Dedifferentiated amniotic fluid mesenchymal stem cell (primary cell): ENCODE data around the gene CSTF2T.
A peak's percentile ranks its signal among the peaks of the same experiment; 100 is the strongest.

Experiments used
- DNase-seq: peaks from one replicate; pipeline ENCODE4 v3.0.0-alpha.2; 2016; ENCODE audit errors: extremely low spot score

Gene CSTF2T, protein sequence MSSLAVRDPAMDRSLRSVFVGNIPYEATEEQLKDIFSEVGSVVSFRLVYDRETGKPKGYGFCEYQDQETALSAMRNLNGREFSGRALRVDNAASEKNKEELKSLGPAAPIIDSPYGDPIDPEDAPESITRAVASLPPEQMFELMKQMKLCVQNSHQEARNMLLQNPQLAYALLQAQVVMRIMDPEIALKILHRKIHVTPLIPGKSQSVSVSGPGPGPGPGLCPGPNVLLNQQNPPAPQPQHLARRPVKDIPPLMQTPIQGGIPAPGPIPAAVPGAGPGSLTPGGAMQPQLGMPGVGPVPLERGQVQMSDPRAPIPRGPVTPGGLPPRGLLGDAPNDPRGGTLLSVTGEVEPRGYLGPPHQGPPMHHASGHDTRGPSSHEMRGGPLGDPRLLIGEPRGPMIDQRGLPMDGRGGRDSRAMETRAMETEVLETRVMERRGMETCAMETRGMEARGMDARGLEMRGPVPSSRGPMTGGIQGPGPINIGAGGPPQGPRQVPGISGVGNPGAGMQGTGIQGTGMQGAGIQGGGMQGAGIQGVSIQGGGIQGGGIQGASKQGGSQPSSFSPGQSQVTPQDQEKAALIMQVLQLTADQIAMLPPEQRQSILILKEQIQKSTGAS

DNA sequence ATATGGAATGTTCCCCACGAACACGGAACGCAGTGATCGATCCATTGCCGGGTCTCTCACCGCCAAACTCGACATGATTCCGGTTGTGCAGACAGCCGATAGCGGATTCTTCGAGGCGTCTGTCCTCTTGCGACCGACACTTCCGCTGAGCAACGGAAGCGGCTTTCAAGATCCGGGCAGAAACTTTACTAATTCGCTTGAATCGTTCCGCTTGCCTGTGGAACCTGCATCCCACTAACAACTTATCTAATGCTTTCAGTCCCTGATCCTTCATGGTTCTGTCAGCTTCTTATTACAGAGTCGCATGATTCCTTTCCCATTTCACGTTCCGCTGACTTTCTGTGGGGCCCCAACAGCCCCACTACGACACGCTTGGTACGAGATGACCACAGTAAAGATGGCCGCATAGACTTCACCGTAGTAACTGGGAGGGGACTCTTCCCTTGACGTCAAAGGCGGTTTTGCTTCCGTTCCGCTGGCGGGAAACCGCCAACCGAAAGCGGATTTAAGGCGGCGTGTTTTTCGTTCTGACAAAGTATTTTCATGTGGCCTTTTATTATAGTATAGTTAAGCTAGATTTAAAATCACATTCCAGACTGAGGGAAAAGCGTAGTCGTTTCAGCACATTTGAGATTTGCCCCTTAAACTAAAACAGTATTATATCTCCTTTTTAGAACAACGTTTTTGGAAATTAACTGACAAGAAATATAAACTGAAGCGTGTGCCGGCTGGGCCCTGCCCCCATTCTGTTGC lies at the start of gene CSTF2T:
CSTF2T (minus strand) TSS at position 121 of the 753 bp plus-strand sequence; CDS start at position 75, 46 bp downstream.
- peak; percentile 95 for DNase-seq

DNA sequence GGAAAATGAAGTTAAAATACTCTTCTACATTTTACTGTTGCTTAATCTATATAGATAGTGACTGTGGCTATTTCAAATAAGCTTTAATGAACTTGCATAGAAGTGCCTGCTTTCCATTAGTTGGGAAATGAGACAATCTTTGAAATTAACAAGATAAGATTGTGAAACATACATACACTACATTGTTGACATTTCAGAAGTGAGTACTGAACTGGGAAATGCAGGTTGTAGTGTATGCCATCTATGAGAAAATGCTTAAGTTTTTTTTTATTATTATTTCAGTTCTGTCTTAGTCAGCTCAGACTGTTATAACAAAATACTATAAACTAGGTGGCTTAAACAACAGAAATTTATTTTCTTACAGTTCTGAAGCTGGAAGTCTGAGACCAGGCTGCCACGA lies 49.6 kb upstream of the CSTF2T start:
- DNase-seq = no peak

DNA sequence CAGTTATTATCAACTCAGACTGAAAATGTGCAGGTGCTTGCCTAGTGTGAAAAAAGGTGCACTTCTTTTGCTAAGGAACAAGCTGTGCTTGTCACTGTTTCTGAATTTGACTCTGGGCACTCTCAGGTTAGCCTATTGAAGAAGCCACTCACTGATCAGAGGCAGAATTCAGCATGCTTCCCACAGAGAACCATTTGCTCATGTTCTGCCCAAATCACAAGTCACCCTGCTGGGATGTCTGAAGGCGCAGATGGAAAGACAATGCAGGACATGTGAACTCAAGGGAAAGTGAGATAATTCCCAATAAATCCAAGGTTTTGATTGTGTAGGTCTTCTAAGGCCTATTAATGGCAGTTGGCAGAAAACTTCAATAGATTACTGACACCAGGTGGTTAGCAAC lies 47.8 kb upstream of the CSTF2T start:
- no peak for DNase-seq

GRCh38 chr10:51745397-51745796 lies 46.0 kb upstream of the CSTF2T start:
- DNase-seq = no peak

GRCh38 chr10:51744235-51745000 lies 45.0 kb upstream of the CSTF2T start:
- no peak for DNase-seq

GRCh38 chr10:51743146-51743545 lies 43.8 kb upstream of the CSTF2T start:
- DNase-seq = no peak

DNA sequence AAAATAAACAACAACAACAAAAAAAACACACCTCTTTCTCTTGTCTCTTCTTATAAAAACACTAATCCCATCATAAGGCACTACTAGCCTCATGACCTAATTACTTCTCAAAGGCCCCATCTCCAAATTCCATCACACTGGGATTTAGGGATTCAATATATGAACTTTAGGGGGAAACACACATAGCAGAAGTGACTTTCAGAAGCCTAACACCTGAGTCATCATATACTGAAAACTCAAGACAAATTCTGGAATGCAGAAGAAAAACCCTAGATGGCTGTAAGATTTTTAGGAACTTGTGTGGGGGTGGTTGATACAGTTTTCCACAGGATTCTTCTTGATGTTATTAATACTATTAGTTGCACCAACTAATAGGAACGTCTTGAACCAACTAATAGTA lies 33.7 kb upstream of the CSTF2T start:
- peak; percentile 44 for DNase-seq

- no peak for DNase-seq
Observed at GRCh38 chr10:51729822-51730555, 30.6 kb upstream of the CSTF2T start.

- DNase-seq = no peak
Observed at GRCh38 chr10:51724038-51724437, 24.6 kb upstream of the CSTF2T start.

DNA sequence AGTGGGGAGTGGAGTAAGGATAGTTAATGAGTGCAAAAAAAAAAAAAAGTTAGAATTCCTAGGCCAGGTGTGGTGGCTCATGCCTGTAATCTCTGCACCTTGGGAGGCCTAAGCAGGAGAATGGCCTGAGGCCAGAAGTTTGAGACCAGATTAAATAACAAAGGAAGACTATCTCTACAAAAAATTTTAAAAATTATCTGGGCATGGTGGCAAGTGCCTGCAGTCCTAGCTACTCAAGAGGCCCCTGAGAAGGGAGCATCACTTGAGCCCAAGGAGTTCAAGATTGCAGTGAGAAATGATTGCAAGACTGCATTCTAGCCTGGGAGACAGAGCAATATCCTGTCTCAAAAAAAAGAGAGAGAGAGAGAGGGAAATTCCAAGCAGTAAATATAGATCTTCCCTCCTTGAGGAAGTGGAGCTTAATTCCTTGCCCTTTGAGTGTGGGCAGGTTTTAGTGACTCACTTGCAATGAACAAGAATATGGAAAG lies 19.5 kb upstream of the CSTF2T start:
- peak; percentile 20 for DNase-seq

DNA sequence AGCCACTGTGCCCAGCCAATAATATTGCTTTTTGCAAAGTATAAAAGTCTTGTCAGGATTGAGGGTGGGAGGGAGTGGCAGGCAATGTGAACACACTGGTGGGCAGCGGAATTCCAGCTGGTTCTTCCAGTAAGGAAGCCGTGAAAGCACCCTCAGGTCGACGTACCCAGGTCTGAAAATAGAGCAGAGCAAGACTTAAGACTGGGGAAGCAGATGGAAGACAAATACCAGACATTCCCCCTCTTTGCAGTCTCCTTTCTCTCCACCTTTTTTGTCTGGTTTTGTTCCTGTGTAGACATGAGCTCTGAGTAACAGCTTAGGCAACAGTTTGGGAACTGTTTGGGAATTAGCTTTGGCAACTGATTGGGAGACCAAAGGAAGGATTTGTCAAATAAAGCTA lies 17.6 kb upstream of the CSTF2T start:
- DNase-seq = no peak

DNA sequence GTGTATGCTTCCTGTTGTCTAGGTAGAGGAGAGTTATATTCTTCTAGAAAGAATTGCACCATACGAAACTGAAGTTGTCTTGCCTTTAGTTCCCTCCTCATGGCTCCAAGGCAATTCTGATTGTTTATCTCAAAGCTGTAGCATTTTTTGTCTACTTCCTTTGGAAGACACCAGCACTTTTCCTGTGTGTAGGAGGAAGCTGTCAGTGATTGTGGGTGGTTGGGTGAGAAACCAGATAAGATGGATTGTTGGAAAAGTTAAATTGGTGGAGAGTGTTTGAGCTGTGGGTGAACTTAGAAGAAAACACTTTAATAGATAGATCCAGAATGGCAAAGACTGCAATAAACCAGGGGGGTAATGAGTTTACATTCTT lies 12.1 kb upstream of the CSTF2T start:
- DNase-seq = no peak

DNA sequence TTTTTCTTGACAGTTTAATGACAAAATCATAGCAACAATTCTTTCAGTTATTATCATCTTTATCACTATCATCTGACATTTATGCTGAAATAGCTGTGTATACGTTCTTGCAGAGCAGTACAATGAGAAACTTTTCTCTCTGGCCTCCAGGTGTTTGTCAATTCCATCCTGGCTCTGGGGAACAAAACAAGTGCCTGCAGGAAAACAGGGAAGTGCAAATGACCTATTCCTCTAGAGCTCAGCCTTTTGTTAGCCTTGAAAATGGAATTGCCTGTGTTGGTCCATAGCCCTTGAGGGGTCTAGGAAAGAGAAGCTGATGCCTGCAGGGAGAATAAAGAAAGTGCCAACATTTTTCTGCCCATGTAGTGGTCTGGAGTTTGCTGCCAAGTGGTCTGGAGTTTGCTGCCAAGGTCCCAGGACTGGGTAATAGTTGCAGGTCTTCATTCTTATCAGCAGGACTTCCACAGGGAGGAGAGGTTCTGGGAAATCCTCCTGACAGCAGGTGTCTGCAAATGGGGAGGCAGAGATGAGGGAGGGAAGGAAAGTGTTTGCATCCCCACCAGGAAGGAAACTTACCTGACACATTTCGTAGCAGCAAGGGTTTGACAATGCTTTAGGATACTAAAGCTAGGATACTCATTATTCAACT lies 10.1 kb upstream of the CSTF2T start:
- DNase-seq = no peak

DNA sequence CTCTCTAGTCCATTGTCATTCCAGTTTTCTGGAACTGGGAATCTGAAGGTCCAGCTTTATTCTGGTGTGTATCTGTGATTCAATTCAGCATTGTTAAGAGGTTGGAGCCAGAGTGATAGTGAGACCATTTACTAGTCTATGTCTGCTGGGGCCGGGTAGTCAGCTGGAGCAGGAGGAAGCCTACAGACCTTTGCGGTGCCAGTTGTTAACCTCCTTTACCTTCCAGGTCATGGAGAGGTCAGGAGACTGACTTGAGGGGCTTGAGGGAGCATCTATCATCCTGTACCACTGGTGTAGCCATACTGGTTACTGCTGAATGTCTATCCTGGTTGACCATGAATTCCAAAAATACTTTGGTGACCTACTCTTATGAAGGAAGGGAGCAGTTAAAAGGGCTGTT lies 9.2 kb upstream of the CSTF2T start:
- DNase-seq = no peak

GRCh38 chr10:51707821-51708424 lies 8.5 kb upstream of the CSTF2T start:
- DNase-seq = no peak

GRCh38 chr10:51707392-51707791 lies 8.0 kb upstream of the CSTF2T start:
- no peak for DNase-seq

- DNase-seq = peak; percentile 87
Observed at GRCh38 chr10:51706225-51706624, 6.8 kb upstream of the CSTF2T start.

DNA sequence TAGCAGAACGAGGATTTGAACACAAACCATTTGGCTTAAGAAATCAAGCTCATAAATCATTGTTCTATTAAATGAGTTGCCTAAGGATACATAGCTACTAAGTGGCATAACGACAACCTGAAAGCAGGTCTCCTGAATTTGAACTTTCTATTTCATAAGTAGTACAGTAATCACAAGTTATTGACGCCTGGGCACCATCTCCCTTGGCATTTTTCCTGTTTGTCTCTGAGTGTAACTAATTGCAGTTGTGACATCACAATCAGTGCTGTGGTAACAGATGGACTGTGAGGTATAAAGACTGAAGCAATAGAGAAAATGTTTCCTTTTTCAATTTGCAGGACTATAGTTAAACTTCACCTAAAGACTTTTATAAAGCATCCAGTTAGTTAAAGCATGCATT lies 6.4 kb upstream of the CSTF2T start:
- DNase-seq = no peak

DNA sequence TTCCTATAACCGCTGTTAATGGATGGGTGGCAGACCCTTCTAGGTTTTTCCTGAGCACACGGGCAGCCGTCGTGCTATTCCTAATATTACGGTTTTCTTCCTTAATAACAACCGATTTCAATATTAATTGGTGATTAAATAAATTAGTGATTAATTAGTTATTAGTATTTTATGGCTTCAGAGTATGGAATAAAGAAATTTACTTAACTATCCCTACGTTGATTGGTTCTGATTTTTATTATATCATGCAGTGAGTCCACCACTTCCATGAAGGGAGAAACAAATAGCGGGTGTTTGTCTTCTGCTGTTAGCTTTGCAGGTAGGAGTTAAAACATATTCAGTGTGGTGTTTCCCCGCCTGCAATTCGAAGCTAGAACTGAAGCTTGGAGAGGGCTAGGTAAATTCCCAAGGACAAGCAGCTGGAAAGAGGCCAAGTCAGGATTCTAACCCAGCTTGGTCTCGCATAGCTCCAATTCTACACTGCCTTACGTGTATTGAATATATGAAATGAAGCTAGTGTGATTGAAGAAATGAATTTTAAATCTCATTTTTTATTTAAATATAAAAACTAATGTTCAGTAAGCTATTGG lies 928 bp upstream of the CSTF2T start:
- DNase-seq = no peak

- no peak for DNase-seq
Observed at GRCh38 chr10:51699145-51699474, 285 bp downstream of the CSTF2T start.
